ENCODE data around the gene DBNDD2. TPM values are rescaled to one million over a fixed set of nuclear protein-coding genes. Genes with fewer than 3 reads are reported as not detected.

Gene DBNDD2
- polyA plus RNA-seq, 3 donors from 2014 or later: 11.0 to 24.5 (median 18.0) TPM

GRCh38 chr20:45452238-45452637, 44.1 kb downstream of the DBNDD2 start:
- no peak overlapping the region for H3K27ac Mint-ChIP-seq
- H3K4me3 Mint-ChIP-seq: no peak overlapping the region

GRCh38 chr20:45452772-45453691, 44.9 kb downstream of the DBNDD2 start:
- peaks cover 0 to 3% (median 0%) of the 10 kb centered on the region in 3 donors for H3K27me3 Mint-ChIP-seq (ENCODE audit: low read depth in 3 of 3)
- H3K4me1 Mint-ChIP-seq: no peaks in the 10 kb centered on the region
- H3K4me3 Mint-ChIP-seq: no peak overlapping the region
- DNase-seq: no peak
- H3K36me3 Mint-ChIP-seq: peaks cover 0 to 3% (median 0%) of the 10 kb centered on the region in 3 donors
- no peaks in the 10 kb centered on the region for H3K9me3 Mint-ChIP-seq
- no peak overlapping the region for H3K27ac Mint-ChIP-seq

More at GRCh38 chr20:45452238-45452637, 44.1 kb downstream of the DBNDD2 start:
- DNase-seq: no peak
- H3K4me1 Mint-ChIP-seq: no peaks in the 10 kb centered on the region
- H3K27me3 Mint-ChIP-seq (ENCODE audit: low read depth in 3 of 3): peaks cover 0 to 3% (median 0%) of the 10 kb centered on the region in 3 donors
- H3K36me3 Mint-ChIP-seq: peaks cover 0 to 3% (median 0%) of the 10 kb centered on the region in 3 donors
- H3K9me3 Mint-ChIP-seq: no peaks in the 10 kb centered on the region

- Mint-ChIP-seq H3K4me3 (no peak overlapping the region), H3K27me3 (ENCODE audit: low read depth in 3 of 3) (peaks cover 0 to 3% (median 0%) of the 10 kb centered on the region in 3 donors), H3K9me3 (no peaks in the 10 kb centered on the region), H3K4me1 (no peaks in the 10 kb centered on the region), H3K27ac (no peak overlapping the region), H3K36me3 (no peaks in the 10 kb centered on the region)
- DNase-seq: no peak
Measured at GRCh38 chr20:45456632-45457031, 48.5 kb downstream of the DBNDD2 start.

- DNase-seq: no peak
- no peak overlapping the region for H3K27ac Mint-ChIP-seq
- H3K4me1 Mint-ChIP-seq: no peaks in the 10 kb centered on the region
- peaks cover 0 to 3% (median 0%) of the 10 kb centered on the region in 3 donors for H3K27me3 Mint-ChIP-seq (ENCODE audit: low read depth in 3 of 3)
- no peaks in the 10 kb centered on the region for H3K9me3 Mint-ChIP-seq
- H3K36me3 Mint-ChIP-seq: no peaks in the 10 kb centered on the region
- H3K4me3 Mint-ChIP-seq: no peak overlapping the region
Measured at GRCh38 chr20:45459606-45460005, 51.5 kb downstream of the DBNDD2 start.

Other genes with a start within 250 kb of the DBNDD2 start
- gene PI3, start 233.4 kb upstream of the DBNDD2 start, polyA plus RNA-seq: not detected
- not detected for gene SEMG1, start 201.3 kb upstream of the DBNDD2 start, polyA plus RNA-seq
- not detected for gene SEMG2, start 186.9 kb upstream of the DBNDD2 start, polyA plus RNA-seq
- not detected for gene SLPI, start 153.7 kb upstream of the DBNDD2 start, polyA plus RNA-seq
- not detected for gene RBPJL, start 101.4 kb upstream of the DBNDD2 start, polyA plus RNA-seq
- not detected for gene MATN4, start 100.0 kb upstream of the DBNDD2 start, polyA plus RNA-seq
- under 1 TPM in 2 of 3 donors, not detected in 1; 0.56 to 0.69 TPM for gene SDC4, start 59.9 kb upstream of the DBNDD2 start, polyA plus RNA-seq
- gene SYS1, start 45.1 kb upstream of the DBNDD2 start, polyA plus RNA-seq: 10 to 100 TPM; 32.6 to 52.4 (median 47.1) TPM
- under 1 TPM in 2 of 3 donors, not detected in 1; 0.09 to 0.22 TPM for gene TP53TG5, start 30.0 kb upstream of the DBNDD2 start, polyA plus RNA-seq
- 100 to 1,000 TPM; 105 to 190 (median 164) TPM for gene PIGT, start 7.9 kb downstream of the DBNDD2 start, polyA plus RNA-seq
- not detected for gene WFDC2, start 61.5 kb downstream of the DBNDD2 start, polyA plus RNA-seq
- not detected for gene SPINT3, start 107.3 kb downstream of the DBNDD2 start, polyA plus RNA-seq
- not detected for gene WFDC6, start 131.2 kb downstream of the DBNDD2 start, polyA plus RNA-seq
- gene EPPIN, start 139.1 kb downstream of the DBNDD2 start, polyA plus RNA-seq: not detected
- not detected for gene WFDC8, start 171.0 kb downstream of the DBNDD2 start, polyA plus RNA-seq
- gene WFDC10A, start 221.4 kb downstream of the DBNDD2 start, polyA plus RNA-seq: not detected
- not detected for gene WFDC9, start 223.0 kb downstream of the DBNDD2 start, polyA plus RNA-seq